Measurements from ENCODE around the gene EEIG2. TPM values are rescaled to one million over a fixed set of nuclear protein-coding genes. Genes with fewer than 3 reads are reported as not detected.
"Not testable (repeated sequence)": the region's sequence is repeated elsewhere in the genome, so short reads cannot be mapped to it uniquely, and the experiment has no call there.

EEIG2 gene
- total RNA-seq = 82.1 TPM
- polyA plus RNA-seq = 10.2 TPM

DNA sequence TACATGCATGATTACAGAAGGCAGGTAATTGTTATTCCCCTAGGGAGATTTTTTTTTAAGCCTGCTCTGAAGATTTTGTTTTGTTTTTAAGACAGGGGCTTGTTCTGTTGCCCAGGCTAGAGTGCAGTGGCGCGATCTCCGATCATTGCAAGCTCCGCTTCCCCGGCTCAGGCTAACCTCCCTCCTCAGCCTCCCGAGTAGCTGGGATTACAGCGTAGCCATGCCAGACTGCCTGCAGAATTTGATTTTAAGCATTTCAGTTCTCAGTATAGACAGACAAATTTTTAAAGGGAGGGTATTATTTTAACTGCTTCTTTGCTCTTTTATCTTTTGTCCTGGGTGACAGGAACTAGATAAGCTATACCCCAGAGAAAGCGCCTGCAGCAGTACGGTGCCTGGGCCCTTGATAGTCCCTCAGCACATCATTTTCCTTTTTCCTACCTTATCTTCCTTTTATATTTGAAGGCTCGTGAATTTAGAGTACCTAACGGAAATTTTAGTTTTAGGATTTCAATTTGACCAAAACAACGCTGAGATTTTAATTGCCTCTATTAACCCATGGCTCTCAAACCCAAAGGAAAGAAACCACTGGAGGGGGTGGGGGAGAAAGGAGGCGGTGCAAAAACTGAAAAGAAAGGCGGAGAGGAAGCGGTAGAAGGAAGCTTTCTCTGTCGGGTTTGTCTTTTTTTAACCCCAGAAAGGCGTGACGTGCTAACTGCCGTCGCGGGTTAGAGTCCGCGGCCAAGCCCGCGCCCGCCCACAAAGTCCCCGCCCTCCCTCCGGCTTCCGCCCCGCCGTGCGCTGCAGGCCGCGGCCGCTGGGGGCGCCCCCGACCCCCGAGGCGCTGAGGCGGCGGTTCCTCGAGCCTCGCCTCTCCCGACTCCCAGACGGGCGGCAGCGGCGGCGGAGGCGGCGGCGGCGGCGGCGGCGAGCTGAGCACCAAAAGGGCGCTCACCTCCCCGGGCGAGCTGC, at the start of gene EEIG2:
TSS of gene EEIG2 (plus strand) at position 886 of the 972 bp plus-strand sequence. CDS start 329 bp downstream, outside the sequence.
- Histone ChIP-seq H3K4me1 (ENCODE audit: insufficient read depth) (no peaks in the 10 kb centered on the region), H3K4me3 (ENCODE audit: low read depth, low read length) (peak within 1 kb of the TSS; percentile 84), H3K36me3 (ENCODE audit: insufficient read depth) (no peaks in the 10 kb centered on the region), H3K27ac (ENCODE audit: low read depth) (peak within 1 kb of the TSS; percentile 46)
- DNase-seq (ENCODE audit: extremely low spot score) = peak; percentile 76
- 12% methylated on average over 58 of the region's 59 CpGs for WGBS

DNA sequence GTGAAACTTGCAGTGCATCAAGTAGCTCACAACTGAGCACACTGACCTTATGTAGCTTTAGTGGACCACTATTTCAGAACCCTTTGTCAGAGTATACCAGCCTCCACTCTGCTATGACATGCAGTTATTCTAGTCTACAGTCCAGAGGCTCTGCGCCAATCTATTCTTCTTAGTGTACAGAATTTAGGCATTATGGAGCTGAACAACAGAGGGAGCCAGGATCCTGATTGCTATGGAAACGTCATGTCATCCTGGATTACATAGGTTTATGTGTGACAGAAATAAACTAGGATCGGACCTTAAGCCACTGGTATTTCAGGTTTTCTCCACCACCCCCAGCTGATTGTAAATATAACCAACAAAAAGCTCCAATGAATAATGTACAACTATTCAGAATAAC, 48.1 kb upstream of the EEIG2 start:
- Histone ChIP-seq H3K27ac (ENCODE audit: low read depth) (no peak overlapping the region), H3K36me3 (ENCODE audit: insufficient read depth) (no peaks in the 10 kb centered on the region), H3K4me3 (ENCODE audit: low read depth, low read length) (no peak overlapping the region), H3K4me1 (ENCODE audit: insufficient read depth) (no peaks in the 10 kb centered on the region)
- no peak for DNase-seq (ENCODE audit: extremely low spot score)
- 34% methylated on average over 3 of the region's 3 CpGs for WGBS

GRCh38 chr1:108512239-108513043, 47.5 kb upstream of the EEIG2 start:
- Histone ChIP-seq H3K36me3 (ENCODE audit: insufficient read depth) (no peaks in the 10 kb centered on the region), H3K4me3 (ENCODE audit: low read depth, low read length) (no peak overlapping the region), H3K4me1 (ENCODE audit: insufficient read depth) (no peaks in the 10 kb centered on the region), H3K27ac (ENCODE audit: low read depth) (no peak overlapping the region)
- DNase-seq (ENCODE audit: extremely low spot score) = no peak
- WGBS = 39% methylated on average over 6 of the region's 6 CpGs

DNA sequence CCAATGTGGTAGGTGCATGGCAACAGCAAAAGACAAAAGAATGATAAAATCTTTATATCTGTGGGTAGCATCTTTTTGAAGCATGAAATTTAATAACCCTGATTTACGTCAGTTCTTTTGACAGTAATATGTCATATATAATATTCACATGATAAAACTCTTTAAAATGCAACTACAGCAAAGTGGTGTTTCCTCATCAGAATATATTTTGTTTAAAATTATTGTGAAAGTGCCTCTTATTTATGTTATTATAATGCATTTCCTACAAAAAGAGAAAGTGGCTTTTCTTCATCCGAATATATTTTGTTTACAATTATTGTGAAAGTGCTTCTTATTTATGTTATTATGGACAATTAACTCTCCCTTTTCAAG, 46.9 kb upstream of the EEIG2 start:
- Histone ChIP-seq H3K4me1 (ENCODE audit: insufficient read depth) (no peaks in the 10 kb centered on the region), H3K36me3 (ENCODE audit: insufficient read depth) (no peaks in the 10 kb centered on the region), H3K27ac (ENCODE audit: low read depth) (no peak overlapping the region), H3K4me3 (ENCODE audit: low read depth, low read length) (no peak overlapping the region)
- 54% methylated on average over 2 of the region's 2 CpGs for WGBS
- no peak for DNase-seq (ENCODE audit: extremely low spot score)

DNA sequence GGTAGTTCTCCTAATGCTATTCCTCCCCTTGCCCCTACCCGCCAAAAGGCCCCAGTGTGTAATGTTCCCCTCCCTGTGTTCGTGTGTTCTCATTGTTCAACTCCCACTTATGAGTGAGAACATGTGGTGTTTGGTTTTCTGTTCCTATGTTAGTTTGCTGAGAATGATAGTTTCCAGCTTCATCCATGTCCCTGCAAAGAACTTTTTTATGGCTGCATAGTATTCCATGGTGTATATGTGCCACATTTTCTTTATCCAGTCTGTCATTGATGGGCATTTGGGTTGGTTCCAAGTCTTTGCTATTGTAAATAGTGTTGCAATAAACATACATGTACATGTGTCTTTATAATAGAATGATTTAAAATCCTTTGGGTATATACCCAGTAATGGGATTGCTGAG, 46.0 kb upstream of the EEIG2 start:
- not testable (repeated sequence) for DNase-seq (ENCODE audit: extremely low spot score); H3K4me1 ChIP-seq (ENCODE audit: insufficient read depth); H3K27ac ChIP-seq (ENCODE audit: low read depth); H3K4me3 ChIP-seq (ENCODE audit: low read depth, low read length); H3K36me3 ChIP-seq (ENCODE audit: insufficient read depth)
- 90% methylated on average over 2 of the region's 2 CpGs for WGBS

GRCh38 chr1:108517301-108517897, 42.5 kb upstream of the EEIG2 start:
- H3K4me1 ChIP-seq (ENCODE audit: insufficient read depth); DNase-seq (ENCODE audit: extremely low spot score); H3K36me3 ChIP-seq (ENCODE audit: insufficient read depth); H3K27ac ChIP-seq (ENCODE audit: low read depth); H3K4me3 ChIP-seq (ENCODE audit: low read depth, low read length): not testable (repeated sequence)
- 69% methylated on average over 6 of the region's 6 CpGs for WGBS

- DNase-seq (ENCODE audit: extremely low spot score) = no peak
- Histone ChIP-seq H3K36me3 (ENCODE audit: insufficient read depth) (no peaks in the 10 kb centered on the region), H3K27ac (ENCODE audit: low read depth) (no peak overlapping the region), H3K4me1 (ENCODE audit: insufficient read depth) (no peaks in the 10 kb centered on the region), H3K4me3 (ENCODE audit: low read depth, low read length) (no peak overlapping the region)
Observed at GRCh38 chr1:108521990-108522393, 37.9 kb upstream of the EEIG2 start.

DNA sequence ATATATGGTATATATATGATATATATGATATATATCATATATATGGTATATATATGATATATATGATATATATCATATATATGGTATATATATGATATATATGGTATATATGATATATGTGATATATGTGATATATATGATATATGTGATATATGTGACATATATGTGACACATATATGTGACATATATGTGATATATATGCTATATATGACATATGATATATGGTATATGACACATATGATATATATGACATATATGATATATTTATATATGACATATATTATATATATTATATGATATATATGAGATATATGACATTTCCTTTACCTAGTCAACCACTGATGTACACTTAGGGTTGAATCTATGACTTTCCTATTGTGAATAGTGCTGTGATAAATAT, 36.1 kb upstream of the EEIG2 start:
- no peak for DNase-seq (ENCODE audit: extremely low spot score)

DNA sequence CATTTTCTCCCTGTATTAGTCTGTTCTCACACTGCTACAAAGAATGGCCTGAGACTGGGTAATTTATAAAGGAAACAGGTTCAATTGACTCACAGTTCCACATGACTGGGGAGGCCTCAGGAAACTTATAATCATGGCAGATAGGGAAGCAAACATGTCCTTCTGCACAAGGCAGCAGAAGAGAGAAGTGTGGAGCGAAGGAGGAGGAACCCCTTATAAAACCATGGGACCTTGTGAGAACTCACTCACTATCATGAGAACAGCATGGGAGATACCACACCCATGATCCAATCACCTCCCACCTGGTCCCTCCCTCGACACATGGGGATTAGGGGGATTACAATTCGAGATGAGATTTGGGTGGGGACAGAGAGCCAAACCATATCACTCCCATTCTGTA, 35.2 kb upstream of the EEIG2 start:
- H3K36me3 ChIP-seq (ENCODE audit: insufficient read depth) = no peaks in the 10 kb centered on the region
- WGBS = 79% methylated on average over 3 of the region's 3 CpGs

More for the DNA sequence above, 36.1 kb upstream of the EEIG2 start:
- Histone ChIP-seq H3K4me1 (ENCODE audit: insufficient read depth) (no peaks in the 10 kb centered on the region), H3K36me3 (ENCODE audit: insufficient read depth) (no peaks in the 10 kb centered on the region), H3K27ac (ENCODE audit: low read depth) (no peak overlapping the region), H3K4me3 (ENCODE audit: low read depth, low read length) (no peak overlapping the region)

DNA sequence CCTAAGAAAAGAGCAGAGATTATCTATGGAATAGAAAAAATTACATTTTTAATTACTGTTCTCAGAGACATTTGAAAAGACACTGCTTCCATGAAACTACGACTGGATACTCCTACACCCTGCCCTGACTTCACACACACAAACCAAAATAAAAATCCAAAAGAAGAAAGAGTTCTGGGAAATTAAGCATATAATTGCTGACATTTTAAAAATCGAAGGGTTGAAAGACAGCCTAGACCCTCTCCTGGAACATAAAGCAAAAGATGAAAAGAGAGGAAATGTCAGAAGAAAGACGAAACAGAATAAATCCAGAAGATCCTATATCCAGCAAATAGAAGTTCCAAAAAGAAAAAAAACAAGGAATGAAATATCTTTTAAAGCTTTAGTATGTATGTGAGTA, 32.8 kb upstream of the EEIG2 start:
- Histone ChIP-seq H3K4me3 (ENCODE audit: low read depth, low read length) (no peak overlapping the region), H3K36me3 (ENCODE audit: insufficient read depth) (no peaks in the 10 kb centered on the region), H3K4me1 (ENCODE audit: insufficient read depth) (no peaks in the 10 kb centered on the region), H3K27ac (ENCODE audit: low read depth) (no peak overlapping the region)
- no peak for DNase-seq (ENCODE audit: extremely low spot score)
- 89% methylated on average over 3 of the region's 3 CpGs for WGBS

More for the DNA sequence above, 35.2 kb upstream of the EEIG2 start:
- Histone ChIP-seq H3K27ac (ENCODE audit: low read depth) (no peak overlapping the region), H3K4me3 (ENCODE audit: low read depth, low read length) (no peak overlapping the region), H3K4me1 (ENCODE audit: insufficient read depth) (no peaks in the 10 kb centered on the region)
- DNase-seq (ENCODE audit: extremely low spot score) = no peak

- Histone ChIP-seq H3K4me3 (ENCODE audit: low read depth, low read length) (no peak overlapping the region), H3K27ac (ENCODE audit: low read depth) (no peak overlapping the region), H3K4me1 (ENCODE audit: insufficient read depth) (no peaks in the 10 kb centered on the region), H3K36me3 (ENCODE audit: insufficient read depth) (no peaks in the 10 kb centered on the region)
- 95% methylated on average over 2 of the region's 2 CpGs for WGBS
- DNase-seq (ENCODE audit: extremely low spot score) = no peak
Observed at GRCh38 chr1:108527837-108528236, 32.1 kb upstream of the EEIG2 start.

DNA sequence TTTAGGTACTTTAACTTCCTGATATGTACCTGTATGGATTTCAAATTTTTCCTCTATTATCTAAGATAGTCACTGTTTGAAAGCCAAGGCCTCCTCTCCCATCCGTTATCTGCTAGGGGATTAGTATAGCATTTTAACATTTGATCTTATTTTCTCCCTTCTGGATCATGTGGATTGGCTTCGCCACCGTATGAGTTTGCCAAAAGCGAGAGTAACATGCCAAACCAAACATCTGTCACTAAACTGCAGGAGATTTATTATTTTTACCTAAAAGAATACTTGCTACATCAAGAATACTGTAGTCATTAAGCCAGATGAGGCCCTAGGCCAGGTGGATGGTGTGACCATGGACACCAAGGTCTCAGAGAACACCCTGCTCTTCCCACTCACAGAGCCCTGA, 28.5 kb upstream of the EEIG2 start:
- WGBS = 39% methylated on average over 4 of the region's 4 CpGs
- H3K27ac ChIP-seq (ENCODE audit: low read depth) = no peak overlapping the region
- H3K4me1 ChIP-seq (ENCODE audit: insufficient read depth) = no peaks in the 10 kb centered on the region
- H3K4me3 ChIP-seq (ENCODE audit: low read depth, low read length) = no peak overlapping the region
- no peak for DNase-seq (ENCODE audit: extremely low spot score)
- H3K36me3 ChIP-seq (ENCODE audit: insufficient read depth) = no peaks in the 10 kb centered on the region

DNA sequence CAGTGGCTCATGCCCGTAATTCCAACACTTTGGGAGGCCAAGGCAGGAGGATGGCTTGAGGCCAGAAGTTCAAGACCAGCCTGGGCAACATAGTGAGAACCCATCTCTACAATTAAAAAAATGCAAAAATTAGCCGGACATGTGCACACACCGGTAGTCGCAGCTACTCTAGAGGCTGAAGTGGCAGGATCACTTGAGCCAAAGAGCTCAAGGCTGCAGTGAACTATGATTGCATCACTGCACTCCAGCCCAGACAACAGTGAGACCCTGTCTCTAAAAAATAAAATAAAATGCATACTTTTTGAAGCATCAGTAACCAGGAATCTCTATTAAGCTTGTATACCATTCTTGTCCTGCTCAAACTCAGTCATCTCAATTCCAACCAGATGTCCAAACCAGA, 27.2 kb upstream of the EEIG2 start:
- Histone ChIP-seq H3K27ac (ENCODE audit: low read depth) (no peak overlapping the region), H3K4me3 (ENCODE audit: low read depth, low read length) (no peak overlapping the region), H3K36me3 (ENCODE audit: insufficient read depth) (no peaks in the 10 kb centered on the region), H3K4me1 (ENCODE audit: insufficient read depth) (no peaks in the 10 kb centered on the region)
- 73% methylated on average over 4 of the region's 4 CpGs for WGBS
- no peak for DNase-seq (ENCODE audit: extremely low spot score)
